Transverse colon (tissue), 4 donors: Measurements from ENCODE around the gene CARMIL1.

Experiments used
- CTCF ChIP-seq, 5 experiments: fragments of 200-600 bp in 3 of 5; fragments of 450-650 bp in 2 of 5; sonication (generic) in 3 of 5; IDR thresholded peaks; 1 replicate in 2 of 5; 2 replicates in 3 of 5; pipeline ENCODE4 v1.5.1; 2016 to 2017; ENCODE audit warnings: antibody characterized with exemption in 5 of 5, inconsistent platforms in 3 of 5, mild to moderate bottlenecking in 2 of 5, moderate library complexity in 1 of 5
- POLR2A ChIP-seq: fragments of 450-650 bp; IDR thresholded peaks from one replicate; pipeline ENCODE4 v1.6.1; 2016; ENCODE audit warnings: antibody characterized with exemption, mild to moderate bottlenecking, moderate library complexity
- POLR2AphosphoS5 ChIP-seq, 3 donors: sonication (generic); formaldehyde crosslinking; IDR thresholded peaks; one replicate each; pipeline ENCODE4 v1.6.1; 2016; ENCODE audit warnings: antibody characterized with exemption in 3 of 3

GRCh38 chr6:25620391-25620790, 341.2 kb downstream of the CARMIL1 start:
- TF ChIP-seq POLR2A: no peak
- TF ChIP-seq CTCF (IDR thresholded peaks at IDR 0.05): no peak
- TF ChIP-seq POLR2AphosphoS5 (IDR thresholded peaks at IDR 0.05): no peak
